SK-N-SH treated with all-trans-retinoic acid at 6 μM for 48 hours (cell line): ENCODE data around the gene SLC25A25.
"Not testable (repeated sequence)": the region's sequence is repeated elsewhere in the genome, so short reads cannot be mapped to it uniquely, and the experiment has no call there.

ENCODE experiments used
- ATAC-seq: fragments of 200-7000 bp; cut with Tn5 transposase; 3 replicates; pipeline ENCODE4 v1.9.1; 2020; ENCODE audit warnings: mild to moderate bottlenecking, moderate library complexity
- GLIS3 ChIP-seq: fragments of 250-450 bp; sonication (Bioruptor Pico); IDR thresholded peaks from 2 replicates; pipeline ENCODE4 v1.5.0; 2020; ENCODE audit warnings: mild to moderate bottlenecking, moderate library complexity
- ISL1 ChIP-seq: fragments of 250-450 bp; sonication (Bioruptor Pico); IDR thresholded peaks from 2 replicates; pipeline ENCODE4 v2.1.2; 2022; ENCODE audit warnings: mild to moderate bottlenecking, moderate library complexity
- PATZ1 ChIP-seq: fragments of 250-450 bp; sonication (Bioruptor Pico); IDR thresholded peaks from 2 replicates; pipeline ENCODE4 v1.8.0; 2020; ENCODE audit warnings: mild to moderate bottlenecking, moderate library complexity, borderline replicate concordance
- PPARA ChIP-seq: fragments of 250-450 bp; sonication (Bioruptor Pico); IDR thresholded peaks from 2 replicates; pipeline ENCODE4 v1.5.0; 2020; ENCODE audit warnings: mild to moderate bottlenecking, borderline replicate concordance
- TOX ChIP-seq: fragments of 250-450 bp; sonication (Bioruptor Pico); IDR thresholded peaks from 2 replicates; pipeline ENCODE4 v1.8.0; 2021; ENCODE audit warnings: mild to moderate bottlenecking, moderate library complexity, borderline replicate concordance
- TSHZ2 ChIP-seq: fragments of 250-450 bp; sonication (Bioruptor Pico); IDR thresholded peaks from 2 replicates; pipeline ENCODE4 v1.5.0; 2020; ENCODE audit warnings: mild to moderate bottlenecking, moderate library complexity
- ZFP3 ChIP-seq: fragments of 250-450 bp; sonication (Bioruptor Pico); IDR thresholded peaks from 2 replicates; pipeline ENCODE4 v1.5.0; 2020; ENCODE audit warnings: mild to moderate bottlenecking, moderate library complexity
- ZFP30 ChIP-seq: fragments of 450-650 bp; formaldehyde crosslinking; IDR thresholded peaks from 2 replicates; pipeline ENCODE4 v1.5.0; 2022; ENCODE audit warnings: mild to moderate bottlenecking, moderate library complexity
- ZNF565 ChIP-seq: fragments of 450-650 bp; formaldehyde crosslinking; conservative IDR thresholded peaks from 2 replicates; pipeline ENCODE4 v1.5.0; 2020; ENCODE audit warnings: low read depth, mild to moderate bottlenecking, moderate library complexity
- ZNF8 ChIP-seq: fragments of 450-650 bp; formaldehyde crosslinking; IDR thresholded peaks from 2 replicates; pipeline ENCODE4 v1.5.0; 2020; ENCODE audit warnings: mild to moderate bottlenecking, moderate library complexity
- TF ChIP-seq, protein P1 (sequence below): fragments of 250-450 bp; sonication (Bioruptor Pico); IDR thresholded peaks from 2 replicates; pipeline ENCODE4 v1.5.1; 2021; ENCODE audit warnings: mild to moderate bottlenecking, moderate library complexity
- TF ChIP-seq, protein P2 (sequence below): fragments of 250-450 bp; sonication (Bioruptor Pico); IDR thresholded peaks from 2 replicates; pipeline ENCODE4 v1.8.0; 2021; ENCODE audit warnings: low read depth, mild to moderate bottlenecking, moderate library complexity, borderline replicate concordance

SLC25A25 gene

GRCh38 chr9:128070874-128071273, 2.8 kb downstream of the SLC25A25 start:
- no peak for ATAC-seq
- TF ChIP-seq ISL1 (CRISPR knock-in tag) (no peak), PPARA (no peak), ZNF8 (no peak), GLIS3 (no peak), ZFP30 (CRISPR knock-in tag) (no peak), TSHZ2 (CRISPR knock-in tag) (no peak), ZNF565 (no peak), ZFP3 (no peak), PATZ1 (CRISPR knock-in tag) (no peak)
- TF ChIP-seq, protein P1, sequence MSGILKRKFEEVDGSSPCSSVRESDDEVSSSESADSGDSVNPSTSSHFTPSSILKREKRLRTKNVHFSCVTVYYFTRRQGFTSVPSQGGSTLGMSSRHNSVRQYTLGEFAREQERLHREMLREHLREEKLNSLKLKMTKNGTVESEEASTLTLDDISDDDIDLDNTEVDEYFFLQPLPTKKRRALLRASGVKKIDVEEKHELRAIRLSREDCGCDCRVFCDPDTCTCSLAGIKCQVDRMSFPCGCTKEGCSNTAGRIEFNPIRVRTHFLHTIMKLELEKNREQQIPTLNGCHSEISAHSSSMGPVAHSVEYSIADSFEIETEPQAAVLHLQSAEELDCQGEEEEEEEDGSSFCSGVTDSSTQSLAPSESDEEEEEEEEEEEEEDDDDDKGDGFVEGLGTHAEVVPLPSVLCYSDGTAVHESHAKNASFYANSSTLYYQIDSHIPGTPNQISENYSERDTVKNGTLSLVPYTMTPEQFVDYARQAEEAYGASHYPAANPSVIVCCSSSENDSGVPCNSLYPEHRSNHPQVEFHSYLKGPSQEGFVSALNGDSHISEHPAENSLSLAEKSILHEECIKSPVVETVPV (CRISPR knock-in tag), result no peak
- TF ChIP-seq, protein P2, sequence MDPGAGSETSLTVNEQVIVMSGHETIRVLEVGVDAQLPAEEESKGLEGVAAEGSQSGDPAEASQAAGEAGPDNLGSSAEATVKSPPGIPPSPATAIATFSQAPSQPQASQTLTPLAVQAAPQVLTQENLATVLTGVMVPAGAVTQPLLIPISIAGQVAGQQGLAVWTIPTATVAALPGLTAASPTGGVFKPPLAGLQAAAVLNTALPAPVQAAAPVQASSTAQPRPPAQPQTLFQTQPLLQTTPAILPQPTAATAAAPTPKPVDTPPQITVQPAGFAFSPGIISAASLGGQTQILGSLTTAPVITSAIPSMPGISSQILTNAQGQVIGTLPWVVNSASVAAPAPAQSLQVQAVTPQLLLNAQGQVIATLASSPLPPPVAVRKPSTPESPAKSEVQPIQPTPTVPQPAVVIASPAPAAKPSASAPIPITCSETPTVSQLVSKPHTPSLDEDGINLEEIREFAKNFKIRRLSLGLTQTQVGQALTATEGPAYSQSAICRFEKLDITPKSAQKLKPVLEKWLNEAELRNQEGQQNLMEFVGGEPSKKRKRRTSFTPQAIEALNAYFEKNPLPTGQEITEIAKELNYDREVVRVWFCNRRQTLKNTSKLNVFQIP (CRISPR knock-in tag), result no peak
- TF ChIP-seq, all 23 proteins: peak for 0

DNA sequence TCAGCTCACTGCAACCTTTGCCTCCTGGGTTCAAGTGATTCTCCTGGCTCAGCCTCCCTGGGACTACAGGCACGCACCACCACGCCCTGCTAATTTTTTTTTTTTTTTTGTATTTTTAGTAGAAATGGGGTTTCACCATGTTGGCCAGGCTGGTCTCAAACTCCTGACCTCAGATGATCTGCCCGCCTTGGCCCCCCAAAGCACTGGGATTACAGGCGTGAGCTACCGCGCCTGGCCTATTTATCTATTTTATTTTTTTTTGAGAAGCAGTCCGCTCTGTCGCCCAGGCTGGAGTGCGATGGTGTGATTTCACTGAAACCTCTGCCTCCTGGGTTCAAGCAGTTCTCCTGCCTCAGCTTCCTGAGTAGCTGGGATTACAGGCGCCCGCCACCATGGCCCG, 3.4 kb downstream of the SLC25A25 start:
- ATAC-seq, result not testable (repeated sequence)

DNA sequence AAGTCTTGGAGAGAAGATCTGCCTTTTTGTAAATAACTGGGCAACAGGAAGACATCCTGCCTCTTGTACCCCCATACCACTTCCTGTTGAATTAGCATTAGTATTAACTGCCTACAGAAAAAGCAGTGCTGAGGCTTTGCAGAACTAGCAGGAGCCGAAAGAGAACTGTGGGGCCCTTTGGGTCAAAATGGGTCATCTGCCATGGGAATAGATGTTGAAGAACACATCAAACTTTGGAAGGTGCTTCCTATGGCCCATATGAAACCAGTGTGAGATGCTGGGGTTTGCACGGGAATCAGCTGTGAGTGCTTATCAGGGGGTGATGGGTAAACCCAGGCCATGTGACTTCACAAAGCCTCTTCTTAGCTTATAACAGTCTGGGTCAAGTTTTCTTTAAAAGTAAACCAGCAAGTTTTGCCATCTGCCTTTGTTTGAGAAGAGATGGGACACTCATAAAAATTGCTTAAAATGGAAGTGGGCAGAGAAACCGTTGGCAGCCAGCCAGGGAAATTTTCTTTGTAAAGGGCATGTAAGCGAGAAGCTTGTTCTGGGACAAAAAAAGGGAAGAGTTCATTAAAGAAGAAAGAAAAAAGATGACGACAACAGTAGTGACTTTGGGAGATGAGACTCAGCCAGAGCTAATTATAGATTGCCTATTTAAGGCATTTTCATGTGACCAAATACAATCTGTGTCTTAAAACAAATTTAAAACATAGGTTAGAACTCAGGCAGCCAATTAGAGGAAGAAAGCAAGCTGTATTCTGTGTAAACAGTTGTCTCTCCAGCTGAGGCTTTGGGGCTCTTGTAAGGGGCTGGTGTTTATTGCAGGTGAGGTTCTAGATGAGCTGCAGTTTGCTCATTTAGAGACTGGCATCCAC, 4.4 kb downstream of the SLC25A25 start:
- TF ChIP-seq PATZ1 (CRISPR knock-in tag), result no peak
- no peak for TF ChIP-seq ZFP30 (CRISPR knock-in tag)
- peak; percentile 17; the same call in 1 of the 2 replicates for TF ChIP-seq ISL1 (CRISPR knock-in tag)
- TF ChIP-seq TOX (CRISPR knock-in tag), result no peak
- TF ChIP-seq ZFP3, result 0 out of 2 replicates have a peak, but pooled peaks have one; percentile 22
- TF ChIP-seq, all 23 proteins: peak for 2
- no peak for ATAC-seq

DNA sequence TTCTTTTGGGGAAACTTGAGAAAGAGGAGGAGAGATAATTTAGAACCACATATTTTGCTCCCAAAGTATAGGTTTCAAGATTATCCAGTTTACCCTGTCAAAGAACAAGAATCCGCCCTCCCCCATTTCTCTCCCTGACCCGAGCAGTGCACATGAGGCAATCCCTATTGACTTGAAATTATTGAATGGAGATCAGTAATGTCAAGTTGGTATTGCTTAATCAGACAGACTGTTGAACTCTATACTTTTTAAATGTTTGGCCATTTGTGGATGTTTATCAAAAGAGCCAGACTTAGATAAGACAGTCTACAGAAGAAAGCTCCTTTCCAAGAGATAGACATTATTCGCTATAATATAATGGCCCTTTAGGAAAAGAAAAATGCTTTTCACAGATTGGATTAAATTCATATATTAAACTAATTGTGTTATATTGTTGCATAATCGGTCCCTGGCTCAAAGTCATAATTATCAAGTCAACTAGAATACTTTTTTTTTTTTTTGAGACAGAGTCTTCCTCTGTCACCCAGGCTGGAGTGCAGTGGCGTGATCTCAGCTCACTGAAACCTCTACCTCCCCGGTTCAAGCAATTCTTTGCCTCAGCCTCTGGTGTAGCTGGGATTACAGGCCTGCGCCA, 5.3 kb downstream of the SLC25A25 start:
- TF ChIP-seq ISL1 (CRISPR knock-in tag) (peak; percentile 40; the same call in 1 of the 2 replicates), PATZ1 (CRISPR knock-in tag) (no peak)
- TF ChIP-seq, all 23 proteins: peak for 1
- no peak for ATAC-seq
